PC-9 (cell line): Measurements from ENCODE around the gene CSAG1.
"Not testable (repeated sequence)": the region's sequence is repeated elsewhere in the genome, so short reads cannot be mapped to it uniquely, and the experiment has no call there.

Source experiments
- CTCF ChIP-seq: fragments of 200-600 bp; sonication (generic); conservative IDR thresholded peaks from 2 replicates; pipeline ENCODE4 v1.6.1; 2017; ENCODE audit warnings: mixed run types, antibody characterized with exemption, mild to moderate bottlenecking, moderate library complexity
- EZH2 ChIP-seq: fragments of 200-600 bp; sonication (generic); IDR thresholded peaks from 2 replicates; pipeline ENCODE4 v1.8.0; 2017; ENCODE audit warnings: antibody characterized with exemption, low read depth

GRCh38 chrX:152706500-152706899, 27.0 kb downstream of the CSAG1 start:
- not testable (repeated sequence) for TF ChIP-seq CTCF, EZH2
